ENCODE measurements around the gene G6PD. TPM values are rescaled to one million over a fixed set of nuclear protein-coding genes. Genes with fewer than 3 reads are reported as not detected.

Gene G6PD
- total and polyA plus RNA-seq, 9 donors: 18.0 to 115 (median 50.9) TPM

GRCh38 chrX:154512879-154513553, 33.6 kb downstream of the G6PD start:
- 87 to 90% (median 88%) methylated on average over 16 of the region's 16 CpGs for WGBS, 3 donors

GRCh38 chrX:154511761-154512160, 34.9 kb downstream of the G6PD start:
- intact Hi-C loops (cut with DNase I): no loop called here
- Histone ChIP-seq H3K4me1 (ENCODE audit: insufficient read depth) (no peaks in the 10 kb centered on the region), H3K27me3 (no peaks in the 10 kb centered on the region), H3K4me3 (no peak overlapping the region), H3K27ac (peak overlapping the region; percentile 54 to 58), H3K36me3 (no peaks in the 10 kb centered on the region), H3K9me3 (no peaks in the 10 kb centered on the region)
- DNase-seq: peak in 1 of 5 donors; percentile 63
- 56 to 58% (median 57%) methylated on average over 12 of the region's 12 CpGs for WGBS, 3 donors
- no peak for TF ChIP-seq EP300 (IDR thresholded peaks at IDR 0.05)
- no peak for TF ChIP-seq CTCF (IDR thresholded peaks at IDR 0.05)
- TF ChIP-seq POLR2A (IDR thresholded peaks at IDR 0.05): no peak

More at GRCh38 chrX:154512879-154513553, 33.6 kb downstream of the G6PD start:
- H3K4me1 ChIP-seq (ENCODE audit: insufficient read depth): peaks cover 4% of the 10 kb centered on the region
- no peak overlapping the region for H3K4me3 ChIP-seq
- no peaks in the 10 kb centered on the region for H3K36me3 ChIP-seq
- H3K9me3 ChIP-seq: no peaks in the 10 kb centered on the region
- H3K27me3 ChIP-seq: no peaks in the 10 kb centered on the region
- no peak for DNase-seq
- intact Hi-C loops (cut with DNase I): no loop called here
- H3K27ac ChIP-seq: peak overlapping the region in 1 of 2 donors; percentile 12
- TF ChIP-seq CTCF (IDR thresholded peaks at IDR 0.05) (no peak), POLR2A (IDR thresholded peaks at IDR 0.05) (no peak), EP300 (IDR thresholded peaks at IDR 0.05) (no peak)

GRCh38 chrX:154509455-154509854, 37.2 kb downstream of the G6PD start:
- TF ChIP-seq CTCF (IDR thresholded peaks at IDR 0.05) (no peak), EP300 (IDR thresholded peaks at IDR 0.05) (no peak), POLR2A (IDR thresholded peaks at IDR 0.05) (no peak)
- H3K27me3 ChIP-seq: no peaks in the 10 kb centered on the region
- no peak overlapping the region for H3K4me3 ChIP-seq
- no peaks in the 10 kb centered on the region for H3K4me1 ChIP-seq (ENCODE audit: insufficient read depth)
- no peak for DNase-seq
- H3K36me3 ChIP-seq: no peaks in the 10 kb centered on the region
- WGBS, 3 donors: 74 to 94% (median 89%) methylated on average over 5 of the region's 5 CpGs
- intact Hi-C loops (cut with DNase I): no loop called here
- no peak overlapping the region for H3K27ac ChIP-seq
- H3K9me3 ChIP-seq: no peaks in the 10 kb centered on the region

GRCh38 chrX:154508384-154508745, 38.3 kb downstream of the G6PD start:
- Histone ChIP-seq H3K27ac (no peak overlapping the region), H3K4me1 (ENCODE audit: insufficient read depth) (no peaks in the 10 kb centered on the region), H3K27me3 (no peaks in the 10 kb centered on the region), H3K4me3 (no peak overlapping the region), H3K9me3 (no peaks in the 10 kb centered on the region), H3K36me3 (no peaks in the 10 kb centered on the region)
- no peak for DNase-seq
- intact Hi-C loops (cut with DNase I): no loop called here
- 76 to 84% (median 78%) methylated on average over 9 to 13 of the region's 13 CpGs for WGBS, 3 donors
- TF ChIP-seq POLR2A (IDR thresholded peaks at IDR 0.05) (no peak), CTCF (IDR thresholded peaks at IDR 0.05) (no peak), EP300 (IDR thresholded peaks at IDR 0.05) (no peak)
